ENCODE results near the gene PRR7. TPM values are rescaled to one million over a fixed set of nuclear protein-coding genes. Genes with fewer than 3 reads are reported as not detected.

Gene PRR7
- total RNA-seq, 1 donor from 2014 or later: 4.4 TPM

- H3K27ac Mint-ChIP-seq (ENCODE audit: unreplicated experiment): peak overlapping the region; percentile 23
- H3K4me1 Mint-ChIP-seq (ENCODE audit: unreplicated experiment): peaks cover 22% of the 10 kb centered on the region
- H3K27me3 Mint-ChIP-seq (ENCODE audit: unreplicated experiment): no peaks in the 10 kb centered on the region
- no peak for TF ChIP-seq CTCF (IDR thresholded peaks at IDR 0.05)
- H3K36me3 Mint-ChIP-seq (ENCODE audit: unreplicated experiment): peaks cover 10% of the 10 kb centered on the region
- peak overlapping the region; percentile 10 for H3K4me3 Mint-ChIP-seq (ENCODE audit: unreplicated experiment)
- no peaks in the 10 kb centered on the region for H3K9me3 Mint-ChIP-seq (ENCODE audit: unreplicated experiment)
- no peak for DNase-seq (ENCODE audit: extremely low spot score, unreplicated experiment)
Observed at GRCh38 chr5:177428574-177429217, 17.9 kb upstream of the PRR7 start.

GRCh38 chr5:177429248-177430040, 17.2 kb upstream of the PRR7 start:
- Mint-ChIP-seq H3K27me3 (ENCODE audit: unreplicated experiment) (no peaks in the 10 kb centered on the region), H3K36me3 (ENCODE audit: unreplicated experiment) (peaks cover 12% of the 10 kb centered on the region), H3K4me1 (ENCODE audit: unreplicated experiment) (peaks cover 22% of the 10 kb centered on the region), H3K4me3 (ENCODE audit: unreplicated experiment) (no peak overlapping the region), H3K9me3 (ENCODE audit: unreplicated experiment) (no peaks in the 10 kb centered on the region), H3K27ac (ENCODE audit: unreplicated experiment) (peak overlapping the region; percentile 23)
- no peak for DNase-seq (ENCODE audit: extremely low spot score, unreplicated experiment)
- TF ChIP-seq CTCF (IDR thresholded peaks at IDR 0.05): no peak

GRCh38 chr5:177430140-177430951, 16.3 kb upstream of the PRR7 start:
- peaks cover 15% of the 10 kb centered on the region for H3K36me3 Mint-ChIP-seq (ENCODE audit: unreplicated experiment)
- H3K4me1 Mint-ChIP-seq (ENCODE audit: unreplicated experiment): peaks cover 22% of the 10 kb centered on the region
- no peak for DNase-seq (ENCODE audit: extremely low spot score, unreplicated experiment)
- H3K9me3 Mint-ChIP-seq (ENCODE audit: unreplicated experiment): no peaks in the 10 kb centered on the region
- no peak for TF ChIP-seq CTCF (IDR thresholded peaks at IDR 0.05)
- no peak overlapping the region for H3K4me3 Mint-ChIP-seq (ENCODE audit: unreplicated experiment)
- H3K27me3 Mint-ChIP-seq (ENCODE audit: unreplicated experiment): no peaks in the 10 kb centered on the region
- no peak overlapping the region for H3K27ac Mint-ChIP-seq (ENCODE audit: unreplicated experiment)

GRCh38 chr5:177430972-177431316, 15.7 kb upstream of the PRR7 start:
- Mint-ChIP-seq H3K27me3 (ENCODE audit: unreplicated experiment) (no peaks in the 10 kb centered on the region), H3K27ac (ENCODE audit: unreplicated experiment) (no peak overlapping the region)

More at GRCh38 chr5:177430972-177431316, 15.7 kb upstream of the PRR7 start:
- TF ChIP-seq CTCF (IDR thresholded peaks at IDR 0.05): no peak
- Mint-ChIP-seq H3K4me3 (ENCODE audit: unreplicated experiment) (no peak overlapping the region), H3K9me3 (ENCODE audit: unreplicated experiment) (no peaks in the 10 kb centered on the region), H3K4me1 (ENCODE audit: unreplicated experiment) (peaks cover 17% of the 10 kb centered on the region), H3K36me3 (ENCODE audit: unreplicated experiment) (peaks cover 15% of the 10 kb centered on the region)
- DNase-seq (ENCODE audit: extremely low spot score, unreplicated experiment): no peak

All from osteocyte (in vitro differentiated cells).